Smooth muscle cell (in vitro differentiated cells): Measurements from ENCODE around the gene MAGEA4. TPM values are rescaled to one million over a fixed set of nuclear protein-coding genes. Genes with fewer than 3 reads are reported as not detected.

Source experiments
- DNase-seq: peaks from one replicate; lab custom pipeline; 2025; ENCODE audit not compliant: unreplicated experiment; lab: John Stamatoyannopoulos, UW
- H2AFZ ChIP-seq: fragments of 200-600 bp; sonication (generic); 2 replicates; pipeline ENCODE4 v1.6.0; 2016; ENCODE audit warnings: antibody characterized with exemption, low read depth, mild to moderate bottlenecking
- H3F3A ChIP-seq: fragments of 200-600 bp; sonication (generic); 2 replicates; pipeline ENCODE4 v1.6.0; 2017; ENCODE audit warnings: antibody characterized with exemption, low read depth
- H3K27ac ChIP-seq: fragments of 200-600 bp; sonication (generic); 2 replicates; pipeline ENCODE4 v1.5.1; 2016; ENCODE audit warnings: low read depth, mild to moderate bottlenecking
- H3K27me3 ChIP-seq: fragments of 200-600 bp; sonication (generic); 2 replicates; pipeline ENCODE4 v1.6.1; 2016; ENCODE audit warnings: low read depth, mild to moderate bottlenecking
- H3K36me3 ChIP-seq: fragments of 200-600 bp; sonication (generic); 2 replicates; pipeline ENCODE4 v1.5.1; 2016; ENCODE audit warnings: low read depth
- H3K4me1 ChIP-seq: fragments of 200-600 bp; sonication (generic); 2 replicates; pipeline ENCODE4 v1.5.1; 2016; ENCODE audit warnings: low read depth
- H3K4me2 ChIP-seq: fragments of 200-600 bp; sonication (generic); 2 replicates; pipeline ENCODE4 v1.6.0; 2016; ENCODE audit warnings: mild to moderate bottlenecking
- H3K4me3 ChIP-seq: fragments of 200-600 bp; sonication (generic); 2 replicates; pipeline ENCODE4 v1.5.1; 2016; ENCODE audit warnings: mild to moderate bottlenecking
- H3K79me2 ChIP-seq: fragments of 200-600 bp; sonication (generic); 2 replicates; pipeline ENCODE4 v1.6.0; 2016; ENCODE audit warnings: low read depth, mild to moderate bottlenecking
- H3K9ac ChIP-seq: fragments of 200-600 bp; sonication (generic); 2 replicates; pipeline ENCODE4 v1.6.0; 2016; ENCODE audit warnings: low read depth
- H3K9me3 ChIP-seq: fragments of 200-600 bp; sonication (generic); replicated peaks from 2 replicates; pipeline ENCODE4 v1.5.1; 2016; ENCODE audit warnings: low read depth
- H4K20me1 ChIP-seq: fragments of 200-600 bp; sonication (generic); 2 replicates; pipeline ENCODE4 v1.6.0; 2016; ENCODE audit warnings: low read depth
- WGBS: methylation state at CpG from one replicate; pipeline ENCODE4 v1.1.7; 2016; ENCODE audit warnings: low lambda C conversion rate; 5-methylcytosine and 5-hydroxymethylcytosine counted together
- microRNA counts: library from miRNA; unstranded; fragments of <30 nt; microRNA quantifications from one replicate; lab custom pipeline; 2016
- microRNA-seq: library from miRNA; unstranded; fragments of <30 nt; microRNA quantifications from one replicate; pipeline ENCODE4, GENCODE V29; 2016; ENCODE audit warnings: borderline number of aligned reads
- polyA plus RNA-seq: library from polyadenylated mRNA; unstranded; fragments of >200 nt; fragmentation: Nextera tagmentation; extraction: Ambion mirVana; gene quantifications from 2 replicates; pipeline ENCODE4 v1.2.1, GENCODE V29; 2016
- total RNA-seq: library from RNA; depleted of rRNA; stranded (reverse); fragments of >200 nt; gene quantifications from 2 replicates; pipeline ENCODE4 v1.2.3, GENCODE V29; 2014
- TF ChIP-seq, protein P1 (sequence below): fragments of 200-600 bp; sonication (generic); IDR thresholded peaks from 2 replicates; pipeline ENCODE4 v1.5.1; 2017; ENCODE audit warnings: borderline replicate concordance, mild to moderate bottlenecking, antibody characterized with exemption; ENCODE audit not compliant: insufficient read depth, poor library complexity, severe bottlenecking

MAGEA4 gene
- total and polyA plus RNA-seq, 2 experiments from 2014 or later = not detected

DNA sequence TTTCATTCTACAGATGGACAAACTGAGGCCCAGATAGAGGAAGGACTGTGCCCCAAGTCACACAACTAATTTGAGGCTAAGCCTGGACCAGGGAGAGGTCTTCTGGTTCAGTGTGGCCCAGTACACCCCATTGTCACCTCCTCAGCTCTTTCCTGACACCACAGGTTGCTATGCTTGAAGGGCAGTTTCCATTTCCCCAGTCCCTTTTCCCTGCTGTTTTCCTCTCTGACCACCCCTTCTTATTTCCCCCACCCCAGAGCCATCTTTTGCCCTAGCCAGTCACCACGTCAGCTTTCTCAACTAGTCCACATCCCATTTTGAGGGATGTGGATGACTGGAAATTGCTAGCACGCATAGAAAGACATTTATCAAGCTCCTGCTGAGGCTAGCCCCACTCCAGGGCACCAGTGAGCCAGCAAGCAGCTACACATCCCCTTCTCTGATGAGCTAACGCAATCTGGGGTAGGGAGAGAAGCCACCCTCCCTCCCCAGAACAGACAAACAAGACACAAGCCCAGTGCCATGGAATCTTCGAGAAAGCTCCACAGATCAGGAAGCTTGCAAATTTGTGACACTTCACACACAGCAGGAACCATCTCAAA, 60.5 kb downstream of the MAGEA4 start:
- Histone ChIP-seq H3K9me3 (no peaks in the 10 kb centered on the region), H3K4me1 (no peaks in the 10 kb centered on the region), H3F3A (no peaks in the 10 kb centered on the region), H2AFZ (no peak overlapping the region), H3K27ac (no peak overlapping the region), H3K36me3 (no peaks in the 10 kb centered on the region), H3K4me2 (peak overlapping the region; percentile 85), H3K4me3 (peak overlapping the region; percentile 55), H3K79me2 (no peaks in the 10 kb centered on the region), H4K20me1 (no peaks in the 10 kb centered on the region), H3K27me3 (no peaks in the 10 kb centered on the region), H3K9ac (peak overlapping the region; percentile 2)
- TF ChIP-seq, protein P1, sequence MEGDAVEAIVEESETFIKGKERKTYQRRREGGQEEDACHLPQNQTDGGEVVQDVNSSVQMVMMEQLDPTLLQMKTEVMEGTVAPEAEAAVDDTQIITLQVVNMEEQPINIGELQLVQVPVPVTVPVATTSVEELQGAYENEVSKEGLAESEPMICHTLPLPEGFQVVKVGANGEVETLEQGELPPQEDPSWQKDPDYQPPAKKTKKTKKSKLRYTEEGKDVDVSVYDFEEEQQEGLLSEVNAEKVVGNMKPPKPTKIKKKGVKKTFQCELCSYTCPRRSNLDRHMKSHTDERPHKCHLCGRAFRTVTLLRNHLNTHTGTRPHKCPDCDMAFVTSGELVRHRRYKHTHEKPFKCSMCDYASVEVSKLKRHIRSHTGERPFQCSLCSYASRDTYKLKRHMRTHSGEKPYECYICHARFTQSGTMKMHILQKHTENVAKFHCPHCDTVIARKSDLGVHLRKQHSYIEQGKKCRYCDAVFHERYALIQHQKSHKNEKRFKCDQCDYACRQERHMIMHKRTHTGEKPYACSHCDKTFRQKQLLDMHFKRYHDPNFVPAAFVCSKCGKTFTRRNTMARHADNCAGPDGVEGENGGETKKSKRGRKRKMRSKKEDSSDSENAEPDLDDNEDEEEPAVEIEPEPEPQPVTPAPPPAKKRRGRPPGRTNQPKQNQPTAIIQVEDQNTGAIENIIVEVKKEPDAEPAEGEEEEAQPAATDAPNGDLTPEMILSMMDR = no peak
- no peak for DNase-seq
- 55% methylated on average over 4 of the region's 4 CpGs for WGBS

DNA sequence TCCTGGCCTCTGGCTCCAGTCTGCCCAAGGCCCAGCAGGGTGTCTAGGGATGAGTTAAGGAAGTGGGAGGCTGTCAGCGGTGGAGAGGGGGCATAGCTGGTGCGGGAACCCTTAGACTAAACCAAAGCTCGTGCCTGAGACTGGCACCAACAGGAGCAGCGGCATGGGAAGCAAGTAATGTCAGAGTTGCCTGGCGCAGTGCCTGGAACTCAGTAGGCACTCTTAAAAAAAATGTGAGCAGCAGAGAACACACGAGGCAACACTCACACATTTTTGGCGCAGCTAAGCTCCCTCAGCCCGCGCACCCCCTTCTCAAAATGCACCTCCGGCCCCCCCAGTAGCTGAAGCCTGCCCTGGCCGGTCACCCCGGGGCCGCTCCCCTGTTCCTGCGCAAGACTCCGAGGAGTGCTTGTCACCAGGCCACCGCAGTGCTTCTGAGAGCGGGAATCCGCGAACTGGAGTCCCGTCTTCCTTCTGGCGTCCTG, 61.2 kb downstream of the MAGEA4 start:
- DNase-seq = no peak
- H2AFZ ChIP-seq = no peak overlapping the region

More for the DNA sequence above, 61.2 kb downstream of the MAGEA4 start:
- H3K9me3 ChIP-seq = no peaks in the 10 kb centered on the region
- no peaks in the 10 kb centered on the region for H4K20me1 ChIP-seq
- H3F3A ChIP-seq = no peaks in the 10 kb centered on the region
- peak overlapping the region; percentile 85 for H3K4me2 ChIP-seq
- no peaks in the 10 kb centered on the region for H3K4me1 ChIP-seq
- peak overlapping the region; percentile 55 for H3K4me3 ChIP-seq
- no peaks in the 10 kb centered on the region for H3K27me3 ChIP-seq
- H3K27ac ChIP-seq = no peak overlapping the region
- no peaks in the 10 kb centered on the region for H3K79me2 ChIP-seq
- WGBS = 42% methylated on average over 21 of the region's 21 CpGs
- TF ChIP-seq, protein P1 = no peak
- no peaks in the 10 kb centered on the region for H3K36me3 ChIP-seq
- H3K9ac ChIP-seq = peak overlapping the region; percentile 54

MicroRNAs within 50 kb of the gene (microRNA counts, 767-probe panel; counts per million panel counts)
- microRNA hsa-miR-224-5p (lab: Ali Mortazavi, UCI) = 183 counts per million
- 183 counts per million for microRNA hsa-miR-452-5p (lab: Ali Mortazavi, UCI)

Small RNA genes within 50 kb of the gene (microRNA-seq; reads per million reads assigned to microRNA genes)
- gene MIR224 (1,372 reads per million, percentile 82 among the genes with 10 or more reads in this experiment), gene MIR452 (229 reads per million, percentile 66 among the genes with 10 or more reads in this experiment)

Other genes starting within 250 kb of the MAGEA4 start
- 0.09 and 0.67 TPM in 2 replicates for gene PRRG3, start 217.4 kb upstream of the MAGEA4 start, total RNA-seq
- 1.0 and 2.6 TPM in 2 replicates for gene PRRG3, start 217.4 kb upstream of the MAGEA4 start, polyA plus RNA-seq
- not detected in 2 replicates for gene FATE1, start 196.9 kb upstream of the MAGEA4 start, total RNA-seq
- gene FATE1, start 196.9 kb upstream of the MAGEA4 start, polyA plus RNA-seq = not detected in 2 replicates
- not detected in 2 replicates for gene CNGA2, start 178.1 kb upstream of the MAGEA4 start, total RNA-seq
- not detected in 2 replicates for gene CNGA2, start 178.1 kb upstream of the MAGEA4 start, polyA plus RNA-seq
- gene GABRE, start 61.8 kb downstream of the MAGEA4 start, total RNA-seq = 18.0 and 19.4 TPM in 2 replicates
- 4.5 and 8.1 TPM in 2 replicates for gene GABRE, start 61.8 kb downstream of the MAGEA4 start, polyA plus RNA-seq
- not detected in 2 replicates for gene MAGEA10, start 225.7 kb downstream of the MAGEA4 start, total RNA-seq
- gene MAGEA10, start 225.7 kb downstream of the MAGEA4 start, polyA plus RNA-seq = not detected in 2 replicates